Esophagus muscularis mucosa (tissue), 3 donors: ENCODE data around the gene CYB5R3.

Source experiments
- POLR2A ChIP-seq: fragments of 450-650 bp; IDR thresholded peaks from one replicate; pipeline ENCODE4 v1.6.1; 2017; ENCODE audit warnings: antibody characterized with exemption, moderate library complexity, mild to moderate bottlenecking, low read depth
- POLR2AphosphoS5 ChIP-seq, 2 donors: sonication (generic); formaldehyde crosslinking; IDR thresholded peaks; one replicate each; pipeline ENCODE4 v1.6.1; 2017; ENCODE audit warnings: antibody characterized with exemption in 2 of 2
- TF ChIP-seq, protein P1 (sequence below), 3 experiments: fragments of 200-600 bp in 2 of 3; fragments of 450-650 bp in 1 of 3; sonication (generic) in 2 of 3; IDR thresholded peaks; one replicate each; pipeline ENCODE4 v1.5.1; 2017 to 2019; ENCODE audit warnings: antibody characterized with exemption in 3 of 3, mild to moderate bottlenecking in 2 of 3, moderate library complexity in 1 of 3

DNA sequence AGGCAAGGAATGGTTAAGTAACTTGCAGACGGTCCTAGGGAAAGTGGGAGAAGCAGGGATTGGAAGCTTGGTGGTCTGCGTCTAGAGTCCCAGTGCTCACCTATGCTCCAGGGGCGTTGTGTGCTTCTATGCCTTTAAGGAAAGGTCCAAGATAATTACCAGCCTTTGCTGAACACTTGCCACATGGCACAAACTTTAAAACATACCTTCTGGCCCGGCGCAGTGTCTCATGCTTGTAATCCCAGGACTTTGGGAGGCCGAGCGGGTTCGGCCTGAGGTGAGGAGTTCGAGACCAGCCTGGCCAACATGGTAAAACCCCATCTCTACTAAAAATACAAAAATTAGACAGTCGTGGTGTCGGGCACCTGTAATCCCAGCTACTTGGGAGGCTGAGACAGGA, 36.9 kb downstream of the CYB5R3 start:
- no peak for TF ChIP-seq POLR2A
- TF ChIP-seq, protein P1, sequence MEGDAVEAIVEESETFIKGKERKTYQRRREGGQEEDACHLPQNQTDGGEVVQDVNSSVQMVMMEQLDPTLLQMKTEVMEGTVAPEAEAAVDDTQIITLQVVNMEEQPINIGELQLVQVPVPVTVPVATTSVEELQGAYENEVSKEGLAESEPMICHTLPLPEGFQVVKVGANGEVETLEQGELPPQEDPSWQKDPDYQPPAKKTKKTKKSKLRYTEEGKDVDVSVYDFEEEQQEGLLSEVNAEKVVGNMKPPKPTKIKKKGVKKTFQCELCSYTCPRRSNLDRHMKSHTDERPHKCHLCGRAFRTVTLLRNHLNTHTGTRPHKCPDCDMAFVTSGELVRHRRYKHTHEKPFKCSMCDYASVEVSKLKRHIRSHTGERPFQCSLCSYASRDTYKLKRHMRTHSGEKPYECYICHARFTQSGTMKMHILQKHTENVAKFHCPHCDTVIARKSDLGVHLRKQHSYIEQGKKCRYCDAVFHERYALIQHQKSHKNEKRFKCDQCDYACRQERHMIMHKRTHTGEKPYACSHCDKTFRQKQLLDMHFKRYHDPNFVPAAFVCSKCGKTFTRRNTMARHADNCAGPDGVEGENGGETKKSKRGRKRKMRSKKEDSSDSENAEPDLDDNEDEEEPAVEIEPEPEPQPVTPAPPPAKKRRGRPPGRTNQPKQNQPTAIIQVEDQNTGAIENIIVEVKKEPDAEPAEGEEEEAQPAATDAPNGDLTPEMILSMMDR (IDR thresholded peaks at IDR 0.05): no peak
- TF ChIP-seq POLR2AphosphoS5 (IDR thresholded peaks at IDR 0.05): no peak
